Measurements from ENCODE around the gene EPS8. TPM values are rescaled to one million over a fixed set of nuclear protein-coding genes. Genes with fewer than 3 reads are reported as not detected.

EPS8 gene
- polyA plus RNA-seq, 1 of the 3 experiments (the other 2 are of a cell fraction): 19.8 TPM

- WGBS (ENCODE audit: low lambda C conversion rate): 75% methylated on average over 8 of the region's 8 CpGs
- no peaks in the 10 kb centered on the region for H3K9me2 ChIP-seq
- CTCF ChIA-PET: interaction anchor here (1.4 to 1.5 kb wide), 2 partner anchors 120 to 123 kb away, joined by 3 read pairs; no protein-coding TSS in a partner anchor
Measured at GRCh38 chr12:15712823-15713660, 76.1 kb downstream of the EPS8 start.

More at GRCh38 chr12:15712823-15713660, 76.1 kb downstream of the EPS8 start:
- H2AFZ ChIP-seq (ENCODE audit: low read depth): no peak overlapping the region
- H3K36me3 ChIP-seq (replicated peaks in 1 of 2; ENCODE audit: control insufficient read depth in 1 of 2, insufficient read depth in 2 of 2, low read length in 1 of 2): no peaks in the 10 kb centered on the region
- H3K9ac ChIP-seq: no peak overlapping the region
- no peaks in the 10 kb centered on the region for H3K9me3 ChIP-seq
- no peaks in the 10 kb centered on the region for H3K27me3 ChIP-seq (ENCODE audit: insufficient read depth)
- H3F3A ChIP-seq (replicated peaks; ENCODE audit: insufficient read depth): no peaks in the 10 kb centered on the region
- POLR2A ChIA-PET: no interaction called here
- TF ChIP-seq POLR2AphosphoS5 (IDR thresholded peaks at IDR 0.05; ENCODE audit: low read depth, low read length) (no peak), ZBTB33 (IDR thresholded peaks at IDR 0.05; ENCODE audit: borderline replicate concordance, low read depth) (no peak), NRF1 (IDR thresholded peaks at IDR 0.05; ENCODE audit: low read depth, low read length) (no peak), GATA2 (CRISPR knock-in tag; IDR thresholded peaks at IDR 0.05) (no peak), SMC3 (IDR thresholded peaks at IDR 0.05; ENCODE audit: low read depth, low read length) (no peak), TCF12 (IDR thresholded peaks at IDR 0.05) (no peak), REST (IDR thresholded peaks at IDR 0.05; ENCODE audit: low read depth, low read length) (no peak), FOSL2 (IDR thresholded peaks at IDR 0.05; ENCODE audit: borderline replicate concordance, low read depth) (no peak), SIN3A (IDR thresholded peaks at IDR 0.05; ENCODE audit: borderline replicate concordance, low read depth, low read length) (no peak), ELF1 (IDR thresholded peaks at IDR 0.05) (no peak), YY1 (IDR thresholded peaks at IDR 0.05; ENCODE audit: low read depth) (no peak), IRF3 (IDR thresholded peaks at IDR 0.05; ENCODE audit: low read depth, low read length) (no peak), EP300 (IDR thresholded peaks at IDR 0.05; ENCODE audit: borderline replicate concordance in 1 of 2, low read depth in 1 of 2, low read length in 1 of 2) (no peak), CHD2 (IDR thresholded peaks at IDR 0.05; ENCODE audit: low read length, partially characterized antibody) (no peak), RXRA (IDR thresholded peaks at IDR 0.05; ENCODE audit: borderline replicate concordance, low read depth) (no peak)
- no peak overlapping the region for H3K27ac ChIP-seq (ENCODE audit: low read depth in 2 of 2, low read length in 1 of 2)
- no peaks in the 10 kb centered on the region for H4K20me1 ChIP-seq (ENCODE audit: insufficient read depth)
- H3K4me1 ChIP-seq (ENCODE audit: control insufficient read depth in 1 of 2, insufficient read depth in 2 of 2, low read depth in 1 of 2, low read length in 1 of 2): 0 out of 4 replicates have a peak, but pooled peaks cover 0 to 6% of the 10 kb centered on the region in 2 experiments
- no peak for DNase-seq
- peaks cover 52% of the 10 kb centered on the region for H3K79me2 ChIP-seq (ENCODE audit: insufficient read depth)
- no peak overlapping the region for H3K4me2 ChIP-seq
- no peak overlapping the region for H3K4me3 ChIP-seq (ENCODE audit: low read depth in 2 of 2, low read length in 1 of 2)

Data from SK-N-SH (cell line).